GM19043 (cell line): ENCODE measurements around the gene CD81.
A peak's percentile ranks its signal among the peaks of the same experiment; 100 is the strongest.

Experiments used
- ATAC-seq: cut with Tn5 transposase; IDR thresholded peaks from one replicate; pipeline ENCODE4 v1.9.1; 2021; ENCODE audit warnings: low read depth; ENCODE audit not compliant: unreplicated experiment

CD81 gene

GRCh38 chr11:2417856-2418692 is 41.0 kb downstream of the CD81 start:
- ATAC-seq = no peak

GRCh38 chr11:2418693-2419360 is 41.7 kb downstream of the CD81 start:
- no peak for ATAC-seq

GRCh38 chr11:2419638-2420501 is 42.8 kb downstream of the CD81 start:
- no peak for ATAC-seq

- ATAC-seq = peak; percentile 81
Measured at GRCh38 chr11:2420502-2421225, 43.6 kb downstream of the CD81 start.

- ATAC-seq = no peak
Measured at GRCh38 chr11:2421226-2421994, 44.3 kb downstream of the CD81 start.

- ATAC-seq = no peak
Measured at GRCh38 chr11:2421996-2422395, 44.9 kb downstream of the CD81 start.

- no peak for ATAC-seq
Measured at GRCh38 chr11:2422461-2423156, 45.5 kb downstream of the CD81 start.

- no peak for ATAC-seq
Measured at GRCh38 chr11:2423157-2424025, 46.3 kb downstream of the CD81 start.

- no peak for ATAC-seq
Measured at GRCh38 chr11:2424811-2425495, 47.8 kb downstream of the CD81 start.

GRCh38 chr11:2425506-2425905 is 48.4 kb downstream of the CD81 start:
- no peak for ATAC-seq

GRCh38 chr11:2426221-2426620 is 49.1 kb downstream of the CD81 start:
- no peak for ATAC-seq

- ATAC-seq = no peak
Measured at GRCh38 chr11:2426826-2427521, 49.9 kb downstream of the CD81 start.

- ATAC-seq = no peak
Measured at GRCh38 chr11:2427721-2428321, 50.7 kb downstream of the CD81 start.

- no peak for ATAC-seq
Measured at GRCh38 chr11:2428322-2428795, 51.2 kb downstream of the CD81 start.

- no peak for ATAC-seq
Measured at GRCh38 chr11:2431395-2431794, 54.3 kb downstream of the CD81 start.

GRCh38 chr11:2432171-2432621 is 55.1 kb downstream of the CD81 start:
- no peak for ATAC-seq
